GM18498 (cell line): ENCODE results near the gene COBLL1.

Experiments
- ATAC-seq: cut with Tn5 transposase; IDR thresholded peaks from one replicate; pipeline ENCODE4 v1.9.1; 2021; ENCODE audit warnings: mild to moderate bottlenecking, moderate library complexity; ENCODE audit not compliant: unreplicated experiment

The COBLL1 gene

GRCh38 chr2:164789968-164790367 is 51.7 kb downstream of the COBLL1 start:
- ATAC-seq, result no peak

GRCh38 chr2:164786787-164787186 is 54.8 kb downstream of the COBLL1 start:
- no peak for ATAC-seq

- ATAC-seq, result no peak
Measured at GRCh38 chr2:164785457-164785856, 56.2 kb downstream of the COBLL1 start.

GRCh38 chr2:164784376-164784775 is 57.2 kb downstream of the COBLL1 start:
- ATAC-seq, result no peak

GRCh38 chr2:164782323-164782722 is 59.3 kb downstream of the COBLL1 start:
- ATAC-seq, result no peak

GRCh38 chr2:164781394-164781793 is 60.2 kb downstream of the COBLL1 start:
- ATAC-seq, result no peak

- no peak for ATAC-seq
Measured at GRCh38 chr2:164780611-164781178, 60.9 kb downstream of the COBLL1 start.

GRCh38 chr2:164779383-164780057 is 62.1 kb downstream of the COBLL1 start:
- ATAC-seq, result no peak

- no peak for ATAC-seq
Measured at GRCh38 chr2:164778723-164779122, 62.9 kb downstream of the COBLL1 start.

GRCh38 chr2:164777847-164778461 is 63.7 kb downstream of the COBLL1 start:
- ATAC-seq, result no peak

- ATAC-seq, result no peak
Measured at GRCh38 chr2:164773635-164774034, 68.0 kb downstream of the COBLL1 start.

GRCh38 chr2:164773091-164773490 is 68.5 kb downstream of the COBLL1 start:
- no peak for ATAC-seq

GRCh38 chr2:164771897-164772296 is 69.7 kb downstream of the COBLL1 start:
- ATAC-seq, result no peak

- no peak for ATAC-seq
Measured at GRCh38 chr2:164770421-164770916, 71.2 kb downstream of the COBLL1 start.

GRCh38 chr2:164766954-164767320 is 74.7 kb downstream of the COBLL1 start:
- no peak for ATAC-seq

- ATAC-seq, result no peak
Measured at GRCh38 chr2:164766216-164766953, 75.2 kb downstream of the COBLL1 start.

- no peak for ATAC-seq
Measured at GRCh38 chr2:164764996-164765395, 76.6 kb downstream of the COBLL1 start.

- ATAC-seq, result no peak
Measured at GRCh38 chr2:164764474-164764873, 77.1 kb downstream of the COBLL1 start.

GRCh38 chr2:164763431-164763830 is 78.2 kb downstream of the COBLL1 start:
- no peak for ATAC-seq

GRCh38 chr2:164761737-164762460 is 79.7 kb downstream of the COBLL1 start:
- peak; percentile 15 for ATAC-seq

GRCh38 chr2:164761201-164761600 is 80.4 kb downstream of the COBLL1 start:
- peak; percentile 100 for ATAC-seq
